ENCODE measurements around the gene PLA2G12A.

Gene PLA2G12A

DNA sequence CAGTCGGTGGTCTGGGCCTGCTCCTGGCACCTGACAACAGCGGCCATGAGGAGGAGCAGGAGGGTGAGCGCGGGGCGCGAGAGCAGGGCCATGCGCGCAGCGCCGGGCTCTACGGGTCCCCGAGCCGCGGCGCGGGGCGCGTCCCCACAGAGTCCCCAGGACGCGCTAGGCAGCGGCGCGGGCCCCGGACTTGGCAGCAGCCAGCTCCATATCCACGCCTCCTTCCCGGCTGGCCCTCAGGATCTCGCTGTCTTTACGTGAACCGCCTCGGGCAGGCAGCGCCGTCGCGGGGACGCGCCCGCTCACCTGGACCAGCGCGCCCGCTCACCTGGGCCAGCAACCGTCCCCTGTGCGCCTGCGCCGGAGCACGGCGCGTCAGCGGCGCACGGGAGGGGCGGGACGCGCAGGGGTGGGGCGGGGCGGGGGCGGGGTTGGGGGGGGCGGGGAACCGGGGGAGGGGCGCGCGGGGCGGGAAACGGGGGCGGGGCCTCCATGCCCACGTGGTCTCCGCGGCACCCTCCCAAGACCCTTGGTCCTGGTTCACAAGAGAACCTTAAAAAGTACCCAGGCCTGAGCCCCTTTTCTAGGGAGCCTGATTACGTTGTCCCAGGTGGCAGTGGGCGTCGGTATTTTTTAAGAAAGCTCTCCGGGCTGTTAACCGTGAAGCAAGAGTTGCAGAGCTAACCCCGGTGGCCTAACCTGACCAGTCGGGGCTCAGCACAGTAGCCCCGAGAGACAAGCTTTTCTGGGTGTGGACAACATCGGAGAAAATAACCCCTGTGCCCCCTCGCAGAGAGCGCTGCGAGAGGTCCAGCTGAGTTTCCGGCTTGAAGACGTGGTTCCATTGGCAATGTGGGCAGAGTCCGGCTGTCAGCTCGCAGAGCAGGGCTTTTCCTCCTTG, at the start of gene PLA2G12A:
Gene PLA2G12A (minus strand): TSS at position 353 of the 901 bp plus-strand sequence. CDS start 261 bp downstream, at position 92.
- Histone ChIP-seq H3K36me3 (ENCODE audit: insufficient read depth, low read length) (no peaks in the 10 kb centered on the region), H3K9me3 (ENCODE audit: control insufficient read depth, insufficient read depth, low read length) (no peaks in the 10 kb centered on the region), H3K4me1 (ENCODE audit: insufficient read depth, low read length) (no peaks in the 10 kb centered on the region), H3K9ac (ENCODE audit: low read depth, low read length) (peak within 1 kb of the TSS; percentile 81)

- Histone ChIP-seq H3K9ac (ENCODE audit: low read depth, low read length) (no peak overlapping the region), H3K4me1 (ENCODE audit: insufficient read depth, low read length) (no peaks in the 10 kb centered on the region), H3K36me3 (ENCODE audit: insufficient read depth, low read length) (no peaks in the 10 kb centered on the region), H3K9me3 (ENCODE audit: control insufficient read depth, insufficient read depth, low read length) (no peaks in the 10 kb centered on the region)
These were observed 35.0 kb upstream of the PLA2G12A start for GRCh38 chr4:109764789-109765402.

- H3K9ac ChIP-seq (ENCODE audit: low read depth, low read length), result no peak overlapping the region
- no peaks in the 10 kb centered on the region for H3K9me3 ChIP-seq (ENCODE audit: control insufficient read depth, insufficient read depth, low read length)
- H3K4me1 ChIP-seq (ENCODE audit: insufficient read depth, low read length), result no peaks in the 10 kb centered on the region
- no peaks in the 10 kb centered on the region for H3K36me3 ChIP-seq (ENCODE audit: insufficient read depth, low read length)
These were observed 34.5 kb upstream of the PLA2G12A start for GRCh38 chr4:109764376-109764775.

GRCh38 chr4:109760682-109761081, 30.8 kb upstream of the PLA2G12A start:
- Histone ChIP-seq H3K36me3 (ENCODE audit: insufficient read depth, low read length) (no peaks in the 10 kb centered on the region), H3K9me3 (ENCODE audit: control insufficient read depth, insufficient read depth, low read length) (no peaks in the 10 kb centered on the region), H3K4me1 (ENCODE audit: insufficient read depth, low read length) (no peaks in the 10 kb centered on the region), H3K9ac (ENCODE audit: low read depth, low read length) (no peak overlapping the region)

DNA sequence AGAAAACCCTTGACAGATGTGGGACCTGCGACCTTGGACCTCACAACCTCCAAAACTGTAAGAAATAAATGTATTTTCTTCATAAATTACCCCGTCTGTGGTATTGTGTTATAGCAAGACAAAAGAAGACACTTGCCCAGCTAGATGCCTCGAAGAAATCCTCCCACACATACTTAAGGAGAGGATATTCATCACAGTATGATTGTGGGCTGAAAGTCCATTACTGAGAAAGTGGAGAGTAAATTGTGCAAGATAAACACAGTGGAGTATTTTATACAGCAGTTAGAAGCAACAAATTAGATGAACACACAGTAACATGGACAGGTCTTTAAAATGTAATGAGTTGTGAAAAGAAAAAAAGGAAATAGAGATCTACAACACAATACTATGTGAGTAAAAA, 25.8 kb upstream of the PLA2G12A start:
- no peaks in the 10 kb centered on the region for H3K9me3 ChIP-seq (ENCODE audit: control insufficient read depth, insufficient read depth, low read length)
- no peaks in the 10 kb centered on the region for H3K4me1 ChIP-seq (ENCODE audit: insufficient read depth, low read length)
- H3K36me3 ChIP-seq (ENCODE audit: insufficient read depth, low read length), result no peaks in the 10 kb centered on the region
- no peak overlapping the region for H3K9ac ChIP-seq (ENCODE audit: low read depth, low read length)

DNA sequence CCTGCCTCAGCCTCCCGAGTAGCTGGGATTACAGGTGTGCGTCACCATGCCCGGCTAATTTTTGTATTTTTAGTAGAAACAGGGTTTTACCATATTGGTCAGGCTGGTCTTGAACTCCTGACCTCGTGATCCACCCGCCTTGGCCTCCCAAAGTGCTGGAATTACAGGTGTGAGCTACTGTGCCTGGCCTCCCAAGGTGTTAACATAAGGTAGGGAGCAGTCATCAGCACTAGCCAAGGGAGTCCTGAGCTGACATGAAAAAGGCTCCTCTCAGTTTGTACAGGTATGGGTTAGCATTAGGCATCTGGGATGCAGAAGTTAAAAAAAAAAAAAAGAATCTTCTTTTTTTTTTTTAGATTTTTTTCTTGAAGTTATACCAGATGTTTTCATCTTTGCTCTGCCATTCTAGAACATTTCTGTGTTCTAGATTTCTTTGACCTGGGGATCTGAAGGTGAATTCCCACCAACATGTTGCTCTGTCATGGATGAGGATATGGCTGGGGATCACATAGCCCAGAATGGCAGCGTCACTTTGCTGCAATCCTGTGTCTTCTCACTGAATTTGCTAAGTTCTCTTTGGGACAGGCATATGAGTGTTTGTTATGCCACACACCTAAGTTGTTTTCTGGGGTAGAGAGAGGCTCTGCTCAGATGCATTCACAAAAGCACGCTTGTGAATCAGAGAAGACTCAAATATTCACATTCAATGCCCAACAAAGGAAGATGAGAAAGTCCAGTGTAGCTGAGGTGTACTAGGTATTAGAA, 24.4 kb upstream of the PLA2G12A start:
- H3K9ac ChIP-seq (ENCODE audit: low read depth, low read length), result no peak overlapping the region
- no peaks in the 10 kb centered on the region for H3K9me3 ChIP-seq (ENCODE audit: control insufficient read depth, insufficient read depth, low read length)
- H3K4me1 ChIP-seq (ENCODE audit: insufficient read depth, low read length), result no peaks in the 10 kb centered on the region
- H3K36me3 ChIP-seq (ENCODE audit: insufficient read depth, low read length), result no peaks in the 10 kb centered on the region

- H3K9me3 ChIP-seq (ENCODE audit: control insufficient read depth, insufficient read depth, low read length), result no peaks in the 10 kb centered on the region; the same call in 1 of the 2 replicates
- no peak overlapping the region for H3K9ac ChIP-seq (ENCODE audit: low read depth, low read length)
These were observed 22.7 kb upstream of the PLA2G12A start for GRCh38 chr4:109752525-109752924.

DNA sequence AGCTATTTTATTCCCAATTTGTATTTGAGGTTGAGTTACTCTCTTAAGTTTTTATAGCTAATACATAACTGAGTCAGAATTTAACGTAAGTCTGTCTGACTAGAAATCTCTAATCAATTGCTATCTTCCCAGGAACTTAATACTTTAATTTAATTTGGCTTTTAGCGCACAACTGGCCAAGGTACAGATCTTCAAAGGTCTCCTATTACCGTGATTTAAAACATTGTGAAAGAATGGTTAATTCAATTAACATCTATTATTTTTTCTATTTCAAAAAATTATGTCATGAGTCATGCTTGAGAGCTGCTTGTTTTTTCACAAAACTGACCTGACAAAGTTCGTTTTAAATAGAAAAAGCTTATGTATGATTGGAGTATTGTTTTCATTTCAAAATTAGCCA, 22.0 kb upstream of the PLA2G12A start:
- 0 out of 2 replicates have a peak, but pooled peaks cover 6% of the 10 kb centered on the region for H3K4me1 ChIP-seq (ENCODE audit: insufficient read depth, low read length)
- no peaks in the 10 kb centered on the region for H3K36me3 ChIP-seq (ENCODE audit: insufficient read depth, low read length)
- H3K9me3 ChIP-seq (ENCODE audit: control insufficient read depth, insufficient read depth, low read length), result no peaks in the 10 kb centered on the region; the same call in 1 of the 2 replicates
- no peak overlapping the region for H3K9ac ChIP-seq (ENCODE audit: low read depth, low read length)

More at GRCh38 chr4:109752525-109752924, 22.7 kb upstream of the PLA2G12A start:
- Histone ChIP-seq H3K4me1 (ENCODE audit: insufficient read depth, low read length) (0 out of 2 replicates have a peak, but pooled peaks cover 6% of the 10 kb centered on the region), H3K36me3 (ENCODE audit: insufficient read depth, low read length) (no peaks in the 10 kb centered on the region)

DNA sequence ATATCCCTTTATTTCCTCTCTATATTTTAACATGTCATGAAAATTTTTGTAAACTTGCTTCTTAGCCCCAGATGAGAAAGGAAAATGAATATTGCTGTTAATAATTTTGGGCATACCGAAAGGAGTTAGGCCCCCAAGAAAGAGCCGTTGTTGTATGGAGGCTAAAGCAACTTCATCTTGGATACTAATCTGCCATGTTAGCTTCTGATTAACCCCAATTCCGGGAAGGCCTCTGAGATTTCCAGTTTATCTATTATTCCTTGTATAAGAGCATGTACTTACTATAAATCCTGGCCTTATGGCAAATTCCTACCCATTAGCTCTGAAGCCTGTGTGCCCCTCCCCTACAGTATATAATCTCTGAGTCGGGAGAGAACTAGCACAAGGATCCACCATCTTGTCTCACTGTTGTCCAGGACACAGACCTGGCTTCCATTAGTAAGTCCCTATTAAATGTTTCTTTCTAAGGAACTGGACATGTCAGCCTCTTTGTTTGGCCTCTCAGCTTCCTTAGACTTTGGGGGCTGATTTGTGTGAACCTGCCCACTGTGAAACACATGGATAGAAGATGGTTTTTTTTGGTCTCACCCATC, 20.9 kb upstream of the PLA2G12A start:
- Histone ChIP-seq H3K9ac (ENCODE audit: low read depth, low read length) (no peak overlapping the region), H3K4me1 (ENCODE audit: insufficient read depth, low read length) (0 out of 2 replicates have a peak, but pooled peaks cover 6% of the 10 kb centered on the region), H3K36me3 (ENCODE audit: insufficient read depth, low read length) (no peaks in the 10 kb centered on the region), H3K9me3 (ENCODE audit: control insufficient read depth, insufficient read depth, low read length) (no peaks in the 10 kb centered on the region; the same call in 1 of the 2 replicates)

DNA sequence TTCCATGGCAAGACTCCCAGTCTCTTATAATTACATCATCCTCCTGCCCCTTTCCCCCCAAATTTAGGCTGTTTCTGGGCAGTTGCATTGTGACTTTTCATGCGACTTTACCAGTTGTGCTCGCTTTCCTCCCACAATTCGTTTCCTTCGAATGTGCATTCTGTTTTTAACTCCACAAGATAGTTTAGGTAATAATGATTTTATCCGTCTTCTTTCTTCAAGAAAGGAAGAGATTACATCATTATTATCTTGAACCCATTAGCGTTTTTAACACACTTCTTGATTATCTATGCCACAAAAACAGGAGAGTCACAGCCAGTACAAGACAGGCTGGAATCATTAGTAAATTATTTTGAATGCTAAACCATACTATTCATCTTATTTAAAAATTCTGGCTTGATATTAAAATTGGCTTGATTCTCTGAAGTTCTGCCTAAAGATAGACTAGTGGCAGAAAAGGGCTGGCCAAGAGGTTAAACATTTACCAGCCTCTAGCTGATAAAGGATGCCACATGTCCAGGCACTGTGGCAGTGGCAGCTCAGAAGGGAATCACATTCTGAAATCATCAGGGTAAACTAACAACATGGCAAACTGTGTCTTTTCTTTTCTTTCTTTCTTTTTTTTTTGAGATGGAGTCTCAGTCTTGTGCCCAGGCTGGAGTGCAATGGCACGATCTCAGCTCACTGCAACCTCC, 19.7 kb upstream of the PLA2G12A start:
- Histone ChIP-seq H3K36me3 (ENCODE audit: insufficient read depth, low read length) (no peaks in the 10 kb centered on the region), H3K9ac (ENCODE audit: low read depth, low read length) (no peak overlapping the region), H3K9me3 (ENCODE audit: control insufficient read depth, insufficient read depth, low read length) (no peaks in the 10 kb centered on the region; the same call in 1 of the 2 replicates)

DNA sequence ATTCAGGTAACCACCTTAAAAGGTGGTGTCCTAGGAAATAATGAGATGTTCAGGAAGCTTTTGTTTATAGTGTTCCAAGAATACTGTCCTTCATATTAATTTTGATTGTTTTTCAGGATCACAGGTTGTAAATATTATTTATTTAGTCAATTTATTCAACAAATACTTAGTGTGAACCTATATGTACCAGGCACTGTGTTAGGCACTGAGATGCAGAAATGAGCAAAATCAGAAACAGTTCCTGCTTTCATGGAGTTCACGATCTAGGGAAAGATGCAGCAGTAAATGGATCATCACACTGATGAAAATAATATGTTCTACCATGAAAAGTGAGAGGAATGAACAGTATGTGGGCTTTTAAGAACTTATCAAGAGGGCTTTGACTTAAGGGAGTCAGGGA, 18.2 kb upstream of the PLA2G12A start:
- Histone ChIP-seq H3K9me3 (ENCODE audit: control insufficient read depth, insufficient read depth, low read length) (no peaks in the 10 kb centered on the region; the same call in 1 of the 2 replicates), H3K4me1 (ENCODE audit: insufficient read depth, low read length) (0 out of 2 replicates have a peak, but pooled peaks cover 6% of the 10 kb centered on the region), H3K9ac (ENCODE audit: low read depth, low read length) (no peak overlapping the region), H3K36me3 (ENCODE audit: insufficient read depth, low read length) (no peaks in the 10 kb centered on the region)

More for the DNA sequence above, 19.7 kb upstream of the PLA2G12A start:
- 0 out of 2 replicates have a peak, but pooled peaks cover 6% of the 10 kb centered on the region for H3K4me1 ChIP-seq (ENCODE audit: insufficient read depth, low read length)

- H3K4me1 ChIP-seq (ENCODE audit: insufficient read depth, low read length), result 0 out of 2 replicates have a peak, but pooled peaks cover 6% of the 10 kb centered on the region
- no peak overlapping the region for H3K9ac ChIP-seq (ENCODE audit: low read depth, low read length)
- H3K9me3 ChIP-seq (ENCODE audit: control insufficient read depth, insufficient read depth, low read length), result no peaks in the 10 kb centered on the region; the same call in 1 of the 2 replicates
- H3K36me3 ChIP-seq (ENCODE audit: insufficient read depth, low read length), result no peaks in the 10 kb centered on the region
These were observed 16.9 kb upstream of the PLA2G12A start for GRCh38 chr4:109746728-109747127.

- H3K4me1 ChIP-seq (ENCODE audit: insufficient read depth, low read length), result 0 out of 2 replicates have a peak, but pooled peaks cover 6% of the 10 kb centered on the region
- no peaks in the 10 kb centered on the region; the same call in 1 of the 2 replicates for H3K9me3 ChIP-seq (ENCODE audit: control insufficient read depth, insufficient read depth, low read length)
- no peak overlapping the region for H3K9ac ChIP-seq (ENCODE audit: low read depth, low read length)
- no peaks in the 10 kb centered on the region for H3K36me3 ChIP-seq (ENCODE audit: insufficient read depth, low read length)
These were observed 16.0 kb upstream of the PLA2G12A start for GRCh38 chr4:109745830-109746229.
